ENCODE results near the gene SLC16A10. TPM values are rescaled to one million over a fixed set of nuclear protein-coding genes. Genes with fewer than 3 reads are reported as not detected.

Gene SLC16A10
- total RNA-seq, 4 donors from 2014 or later, result 1.1 to 70.5 (median 19.6) TPM

DNA sequence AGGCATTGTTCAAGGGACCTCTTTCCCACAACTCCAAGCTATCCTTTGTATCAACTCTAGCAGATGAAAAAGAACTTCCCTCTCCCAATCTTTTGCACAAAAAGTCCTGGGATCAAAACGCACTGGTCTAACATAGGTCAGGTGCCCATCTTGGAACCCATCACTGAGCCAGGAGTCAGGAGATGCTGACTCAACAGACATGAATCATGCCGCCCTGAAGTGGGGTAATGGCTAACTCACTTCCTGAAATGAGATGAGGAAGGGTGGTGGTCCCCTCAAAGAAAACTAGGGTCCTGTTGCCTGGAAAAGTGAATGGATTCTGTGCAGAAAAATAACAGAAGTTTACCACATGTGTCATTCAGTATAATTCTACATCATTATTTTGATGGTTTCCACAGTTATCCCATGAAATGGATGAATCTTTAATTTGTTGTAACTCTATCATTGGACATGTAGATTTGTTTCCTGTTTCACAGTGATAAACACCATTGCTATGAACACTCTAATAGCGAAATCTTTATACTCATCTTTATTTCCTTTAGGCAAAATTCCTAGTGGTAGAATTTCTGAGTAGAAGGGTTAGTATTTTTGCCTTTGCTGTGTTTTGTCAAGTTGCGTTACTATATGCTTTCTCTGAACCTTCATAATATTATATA is 151.3 kb downstream of the SLC16A10 start:
- DNase-seq (ENCODE audit: low spot score), result no peak
- TF ChIP-seq, protein P1, sequence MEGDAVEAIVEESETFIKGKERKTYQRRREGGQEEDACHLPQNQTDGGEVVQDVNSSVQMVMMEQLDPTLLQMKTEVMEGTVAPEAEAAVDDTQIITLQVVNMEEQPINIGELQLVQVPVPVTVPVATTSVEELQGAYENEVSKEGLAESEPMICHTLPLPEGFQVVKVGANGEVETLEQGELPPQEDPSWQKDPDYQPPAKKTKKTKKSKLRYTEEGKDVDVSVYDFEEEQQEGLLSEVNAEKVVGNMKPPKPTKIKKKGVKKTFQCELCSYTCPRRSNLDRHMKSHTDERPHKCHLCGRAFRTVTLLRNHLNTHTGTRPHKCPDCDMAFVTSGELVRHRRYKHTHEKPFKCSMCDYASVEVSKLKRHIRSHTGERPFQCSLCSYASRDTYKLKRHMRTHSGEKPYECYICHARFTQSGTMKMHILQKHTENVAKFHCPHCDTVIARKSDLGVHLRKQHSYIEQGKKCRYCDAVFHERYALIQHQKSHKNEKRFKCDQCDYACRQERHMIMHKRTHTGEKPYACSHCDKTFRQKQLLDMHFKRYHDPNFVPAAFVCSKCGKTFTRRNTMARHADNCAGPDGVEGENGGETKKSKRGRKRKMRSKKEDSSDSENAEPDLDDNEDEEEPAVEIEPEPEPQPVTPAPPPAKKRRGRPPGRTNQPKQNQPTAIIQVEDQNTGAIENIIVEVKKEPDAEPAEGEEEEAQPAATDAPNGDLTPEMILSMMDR (IDR thresholded peaks at IDR 0.05), result no peak
- ATAC-seq (ENCODE audit: low FRiP score), result no peak

- no peak for ATAC-seq (ENCODE audit: low FRiP score)
- DNase-seq (ENCODE audit: low spot score), result no peak
- TF ChIP-seq, protein P1 (IDR thresholded peaks at IDR 0.05), result no peak
Observed at GRCh38 chr6:111239461-111239860, 152.2 kb downstream of the SLC16A10 start.

DNA sequence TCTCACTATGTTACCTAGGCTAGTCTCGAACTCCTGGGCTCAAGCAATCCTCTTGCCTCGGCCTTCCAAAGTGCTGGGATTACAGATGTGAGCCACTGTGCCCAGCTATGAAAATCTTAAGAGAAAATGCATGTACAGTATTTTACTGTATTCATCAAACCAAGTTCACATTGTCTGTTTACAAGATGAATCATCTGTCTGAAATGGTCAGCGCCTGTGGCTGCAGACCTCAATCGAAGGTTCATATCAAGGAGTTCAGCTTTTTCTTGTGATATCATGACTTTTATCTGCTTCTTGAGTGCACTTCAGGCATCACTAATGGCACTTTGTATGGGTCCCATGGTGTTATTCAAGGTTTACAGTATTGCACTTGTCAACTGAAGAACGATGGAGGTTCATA is 155.1 kb downstream of the SLC16A10 start:
- DNase-seq (ENCODE audit: low spot score) (no peak), ATAC-seq (ENCODE audit: low FRiP score) (no peak)
- TF ChIP-seq, protein P1 (IDR thresholded peaks at IDR 0.05), result no peak

GRCh38 chr6:111243095-111243494 is 155.8 kb downstream of the SLC16A10 start:
- DNase-seq (ENCODE audit: low spot score) (no peak), ATAC-seq (ENCODE audit: low FRiP score) (no peak)
- TF ChIP-seq, protein P1 (IDR thresholded peaks at IDR 0.05), result no peak

DNA sequence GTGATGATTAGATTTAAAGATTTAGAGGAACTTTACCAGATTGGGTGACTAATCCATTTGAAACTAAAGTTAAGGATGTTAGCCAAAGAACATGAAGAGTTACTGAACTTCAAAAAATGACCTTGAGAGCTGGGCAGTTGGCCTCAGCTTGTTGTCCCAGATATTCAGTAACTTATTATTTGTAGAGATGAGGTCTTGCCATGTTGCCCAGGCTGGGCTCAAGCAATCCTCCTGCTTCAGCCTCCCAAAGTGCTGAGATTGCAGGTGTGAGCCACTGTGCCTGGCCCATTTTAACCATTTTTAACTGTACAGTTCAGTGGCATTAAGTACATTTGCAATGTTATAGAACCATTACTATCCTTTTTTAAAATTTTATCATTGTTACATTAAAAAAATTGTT is 161.5 kb downstream of the SLC16A10 start:
- DNase-seq (ENCODE audit: low spot score) (no peak), ATAC-seq (ENCODE audit: low FRiP score) (no peak)
- TF ChIP-seq, protein P1 (IDR thresholded peaks at IDR 0.05), result no peak

DNA sequence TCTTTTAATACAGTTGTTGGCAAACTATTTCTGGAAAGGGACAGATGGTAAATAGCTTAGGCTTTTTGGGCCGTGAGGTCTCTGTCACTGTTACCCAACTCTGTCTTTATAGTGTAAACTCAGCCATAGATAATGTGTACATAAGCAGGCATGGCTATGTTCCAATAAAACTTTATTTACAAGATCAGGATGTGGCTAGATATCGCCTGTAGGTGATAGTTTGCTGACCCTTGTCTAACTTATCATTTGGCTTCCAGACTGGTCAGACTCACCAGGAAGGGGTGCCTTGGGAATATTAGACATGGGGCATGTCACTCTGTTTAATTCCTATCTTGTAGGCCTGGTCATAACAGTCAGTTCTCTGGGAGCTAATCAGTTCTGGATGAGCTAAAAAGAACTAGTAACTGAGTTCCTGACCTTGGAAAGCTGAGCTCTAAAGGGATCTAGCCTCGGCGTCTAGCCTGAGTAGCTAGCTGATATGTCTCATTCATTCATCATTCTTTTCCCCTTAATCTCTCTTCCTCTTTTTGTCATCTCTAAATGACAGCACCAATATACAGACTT is 163.6 kb downstream of the SLC16A10 start:
- no peak for ATAC-seq (ENCODE audit: low FRiP score)
- DNase-seq (ENCODE audit: low spot score), result no peak
- TF ChIP-seq, protein P1 (IDR thresholded peaks at IDR 0.05), result no peak

GRCh38 chr6:111252726-111253125 is 165.4 kb downstream of the SLC16A10 start:
- DNase-seq (ENCODE audit: low spot score) (no peak), ATAC-seq (ENCODE audit: low FRiP score) (no peak)
- TF ChIP-seq, protein P1 (IDR thresholded peaks at IDR 0.05), result no peak
